ENCODE measurements around the gene KCTD17.

The KCTD17 gene

DNA sequence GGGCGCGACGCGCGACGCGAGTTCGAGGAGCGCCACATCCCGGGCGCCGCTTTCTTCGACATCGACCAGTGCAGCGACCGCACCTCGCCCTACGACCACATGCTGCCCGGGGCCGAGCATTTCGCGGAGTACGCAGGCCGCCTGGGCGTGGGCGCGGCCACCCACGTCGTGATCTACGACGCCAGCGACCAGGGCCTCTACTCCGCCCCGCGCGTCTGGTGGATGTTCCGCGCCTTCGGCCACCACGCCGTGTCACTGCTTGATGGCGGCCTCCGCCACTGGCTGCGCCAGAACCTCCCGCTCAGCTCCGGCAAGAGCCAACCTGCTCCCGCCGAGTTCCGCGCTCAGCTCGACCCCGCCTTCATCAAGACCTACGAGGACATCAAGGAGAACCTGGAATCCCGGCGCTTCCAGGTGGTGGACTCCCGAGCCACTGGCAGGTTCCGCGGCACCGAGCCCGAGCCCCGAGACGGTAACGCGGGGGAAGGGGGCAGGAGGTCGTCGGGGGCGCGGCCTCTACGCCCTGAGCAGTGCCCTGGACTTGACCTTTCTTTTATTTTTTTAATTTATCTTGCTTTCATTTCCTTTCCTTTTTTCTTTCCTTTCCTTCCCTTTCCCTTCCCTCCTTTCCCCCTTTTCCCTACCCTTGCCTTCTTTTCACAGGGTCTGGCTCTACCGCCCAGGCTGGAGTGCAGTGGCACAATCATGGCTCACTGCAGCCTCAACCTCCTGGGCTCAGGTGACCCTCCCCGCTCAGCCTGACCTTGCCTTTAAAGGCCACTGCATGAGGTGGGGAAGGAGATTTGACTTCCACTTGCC is 27.0 kb upstream of the KCTD17 start:
- Histone ChIP-seq H3K27me3 (ENCODE audit: insufficient read depth, low read length, poor library complexity, severe bottlenecking) (peaks cover 5% of the 10 kb centered on the region), H3F3A (ENCODE audit: low read depth) (no peaks in the 10 kb centered on the region), H3K9me3 (ENCODE audit: insufficient read depth, low read depth, low read length) (no peaks in the 10 kb centered on the region), H3K9me2 (replicated peaks; ENCODE audit: low read depth, low read length) (no peaks in the 10 kb centered on the region), H3K79me2 (ENCODE audit: insufficient read depth, low read length) (peaks cover 52% of the 10 kb centered on the region), H3K4me1 (ENCODE audit: insufficient read depth, low read length, poor library complexity, severe bottlenecking) (peaks cover 12% of the 10 kb centered on the region), H3K4me3 (ENCODE audit: low read length, poor library complexity, severe bottlenecking) (no peak overlapping the region), H2AFZ (ENCODE audit: low read length) (no peak overlapping the region), H4K20me1 (ENCODE audit: insufficient read depth, low read length, poor library complexity, severe bottlenecking) (peaks cover 16% of the 10 kb centered on the region), H3K9ac (ENCODE audit: low read depth, low read length, poor library complexity, severe bottlenecking) (no peak overlapping the region), H3K36me3 (ENCODE audit: insufficient read depth, low read length) (peaks cover 17% of the 10 kb centered on the region; the same call in 1 of the 2 replicates), H3K4me2 (ENCODE audit: low read depth, low read length, poor library complexity, severe bottlenecking) (peak overlapping the region; percentile 9)
- TF ChIP-seq CTCF (conservative IDR thresholded peaks at IDR 0.05; ENCODE audit: low read length) = no peak
- TF ChIP-seq EZH2phosphoT487 (IDR thresholded peaks at IDR 0.05; ENCODE audit: borderline replicate concordance) = no peak

DNA sequence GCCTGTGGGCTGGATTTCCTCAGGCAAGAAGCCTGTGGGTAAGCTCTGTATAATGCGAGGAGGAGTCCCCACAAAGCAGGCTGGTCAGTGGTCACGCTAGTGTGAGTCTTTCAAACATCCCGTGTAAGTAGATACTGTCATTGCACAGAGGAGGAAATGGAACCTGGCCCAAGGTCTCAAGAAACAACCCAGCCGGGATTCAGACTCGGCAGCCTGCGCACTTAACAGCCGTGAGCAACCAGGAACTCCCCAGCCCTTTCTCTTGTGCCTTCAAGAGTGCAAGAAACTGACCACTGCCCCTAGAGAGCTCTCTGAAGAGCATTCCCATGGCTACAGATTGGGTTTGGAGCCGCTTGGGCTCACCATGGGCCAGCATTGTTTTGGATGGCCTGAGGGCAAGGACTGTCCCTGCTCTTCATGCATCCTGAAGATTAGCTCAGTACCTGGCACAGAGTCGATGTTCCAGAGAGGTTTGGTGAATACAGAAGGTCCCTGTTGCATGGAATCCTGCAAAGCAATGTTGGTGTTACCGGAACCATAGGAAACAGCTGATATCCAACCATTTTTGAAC is 26.0 kb upstream of the KCTD17 start:
- Histone ChIP-seq H3F3A (ENCODE audit: low read depth) (no peaks in the 10 kb centered on the region), H3K9me2 (replicated peaks; ENCODE audit: low read depth, low read length) (no peaks in the 10 kb centered on the region), H3K4me3 (ENCODE audit: low read length, poor library complexity, severe bottlenecking) (no peak overlapping the region), H3K27me3 (ENCODE audit: insufficient read depth, low read length, poor library complexity, severe bottlenecking) (no peaks in the 10 kb centered on the region), H3K9ac (ENCODE audit: low read depth, low read length, poor library complexity, severe bottlenecking) (no peak overlapping the region), H3K4me1 (ENCODE audit: insufficient read depth, low read length, poor library complexity, severe bottlenecking) (peaks cover 12% of the 10 kb centered on the region), H3K36me3 (ENCODE audit: insufficient read depth, low read length) (peaks cover 24% of the 10 kb centered on the region; the same call in 1 of the 2 replicates), H3K9me3 (ENCODE audit: insufficient read depth, low read depth, low read length) (no peaks in the 10 kb centered on the region), H3K79me2 (ENCODE audit: insufficient read depth, low read length) (peaks cover 42% of the 10 kb centered on the region), H2AFZ (ENCODE audit: low read length) (no peak overlapping the region), H4K20me1 (ENCODE audit: insufficient read depth, low read length, poor library complexity, severe bottlenecking) (peaks cover 16% of the 10 kb centered on the region), H3K4me2 (ENCODE audit: low read depth, low read length, poor library complexity, severe bottlenecking) (no peak overlapping the region)
- TF ChIP-seq CTCF (conservative IDR thresholded peaks at IDR 0.05; ENCODE audit: low read length) (no peak), EZH2phosphoT487 (IDR thresholded peaks at IDR 0.05; ENCODE audit: borderline replicate concordance) (no peak)

- no peak overlapping the region for H3K4me2 ChIP-seq (ENCODE audit: low read depth, low read length, poor library complexity, severe bottlenecking)
- no peaks in the 10 kb centered on the region for H3F3A ChIP-seq (ENCODE audit: low read depth)
- peaks cover 24% of the 10 kb centered on the region; the same call in 1 of the 2 replicates for H3K36me3 ChIP-seq (ENCODE audit: insufficient read depth, low read length)
- peaks cover 35% of the 10 kb centered on the region for H3K79me2 ChIP-seq (ENCODE audit: insufficient read depth, low read length)
- H3K4me1 ChIP-seq (ENCODE audit: insufficient read depth, low read length, poor library complexity, severe bottlenecking) = peaks cover 12% of the 10 kb centered on the region
- H2AFZ ChIP-seq (ENCODE audit: low read length) = no peak overlapping the region
- H4K20me1 ChIP-seq (ENCODE audit: insufficient read depth, low read length, poor library complexity, severe bottlenecking) = peaks cover 16% of the 10 kb centered on the region
- no peak overlapping the region for H3K4me3 ChIP-seq (ENCODE audit: low read length, poor library complexity, severe bottlenecking)
- no peaks in the 10 kb centered on the region for H3K27me3 ChIP-seq (ENCODE audit: insufficient read depth, low read length, poor library complexity, severe bottlenecking)
- no peak for TF ChIP-seq CTCF (conservative IDR thresholded peaks at IDR 0.05; ENCODE audit: low read length)
- no peak for TF ChIP-seq EZH2phosphoT487 (IDR thresholded peaks at IDR 0.05; ENCODE audit: borderline replicate concordance)
- no peaks in the 10 kb centered on the region for H3K9me2 ChIP-seq (replicated peaks; ENCODE audit: low read depth, low read length)
- H3K9me3 ChIP-seq (ENCODE audit: insufficient read depth, low read depth, low read length) = no peaks in the 10 kb centered on the region
- H3K9ac ChIP-seq (ENCODE audit: low read depth, low read length, poor library complexity, severe bottlenecking) = no peak overlapping the region
Observed at GRCh38 chr22:37026325-37026724, 25.2 kb upstream of the KCTD17 start.

Measured in Loucy (cell line).